ENCODE measurements around the gene ATP6V1F.

The ATP6V1F gene

DNA sequence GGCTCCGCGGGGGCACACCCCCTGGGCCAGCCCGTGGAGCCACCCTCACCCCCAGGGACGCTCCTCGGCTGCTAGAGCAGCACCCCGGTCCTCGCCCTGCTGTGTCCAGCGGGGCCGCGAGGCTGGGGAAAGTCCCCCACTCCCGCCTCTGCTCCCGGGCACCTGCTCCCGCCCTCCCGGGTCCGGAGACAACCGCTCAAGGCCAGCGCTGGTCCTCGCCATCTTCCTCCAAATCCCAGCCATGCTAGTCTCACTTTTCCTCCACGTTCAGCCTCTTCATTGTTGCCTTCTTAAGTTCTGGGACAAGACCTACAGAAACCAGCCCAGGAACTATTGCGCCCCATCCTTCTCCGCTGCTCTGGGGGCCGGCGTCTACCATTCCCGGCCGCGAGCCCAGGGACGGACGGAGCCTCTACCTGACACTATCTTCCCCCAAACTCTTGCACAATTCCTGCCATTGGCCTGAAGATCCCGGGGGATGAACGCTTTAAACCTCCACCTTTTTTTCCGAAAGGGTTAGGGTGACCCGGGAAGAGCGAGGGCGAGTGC, 52.7 kb downstream of the ATP6V1F start:
- Histone ChIP-seq H3K4me1 (peaks cover 0 to 19% (median 17%) of the 10 kb centered on the region in 4 donors), H3K36me3 (no peaks in the 10 kb centered on the region), H3K9me3 (no peaks in the 10 kb centered on the region), H3K27ac (no peak overlapping the region), H3K4me3 (peak overlapping the region in 1 of 2 donors; percentile 28), H3K27me3 (peaks cover 0 to 59% of the 10 kb centered on the region in 2 donors)
- TF ChIP-seq, protein P1, sequence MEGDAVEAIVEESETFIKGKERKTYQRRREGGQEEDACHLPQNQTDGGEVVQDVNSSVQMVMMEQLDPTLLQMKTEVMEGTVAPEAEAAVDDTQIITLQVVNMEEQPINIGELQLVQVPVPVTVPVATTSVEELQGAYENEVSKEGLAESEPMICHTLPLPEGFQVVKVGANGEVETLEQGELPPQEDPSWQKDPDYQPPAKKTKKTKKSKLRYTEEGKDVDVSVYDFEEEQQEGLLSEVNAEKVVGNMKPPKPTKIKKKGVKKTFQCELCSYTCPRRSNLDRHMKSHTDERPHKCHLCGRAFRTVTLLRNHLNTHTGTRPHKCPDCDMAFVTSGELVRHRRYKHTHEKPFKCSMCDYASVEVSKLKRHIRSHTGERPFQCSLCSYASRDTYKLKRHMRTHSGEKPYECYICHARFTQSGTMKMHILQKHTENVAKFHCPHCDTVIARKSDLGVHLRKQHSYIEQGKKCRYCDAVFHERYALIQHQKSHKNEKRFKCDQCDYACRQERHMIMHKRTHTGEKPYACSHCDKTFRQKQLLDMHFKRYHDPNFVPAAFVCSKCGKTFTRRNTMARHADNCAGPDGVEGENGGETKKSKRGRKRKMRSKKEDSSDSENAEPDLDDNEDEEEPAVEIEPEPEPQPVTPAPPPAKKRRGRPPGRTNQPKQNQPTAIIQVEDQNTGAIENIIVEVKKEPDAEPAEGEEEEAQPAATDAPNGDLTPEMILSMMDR (IDR thresholded peaks at IDR 0.05) = no peak
- intact Hi-C loops (cut with DNase I; ENCODE audit: low total_unique reads) = no loop called here
- peak in 1 of 2 donors; percentile 47 for DNase-seq
